ENCODE data around the gene NCAPH2.
A peak's percentile ranks its signal among the peaks of the same experiment; 100 is the strongest.

Gene NCAPH2

GRCh38 chr22:50490531-50491308 is 17.3 kb upstream of the NCAPH2 start:
- DNase-seq = no peak

- DNase-seq = no peak
Measured at GRCh38 chr22:50497093-50497492, 10.9 kb upstream of the NCAPH2 start.

GRCh38 chr22:50498322-50498890 is 9.6 kb upstream of the NCAPH2 start:
- DNase-seq = peak; percentile 46

- DNase-seq = no peak
Measured at GRCh38 chr22:50500452-50500851, 7.6 kb upstream of the NCAPH2 start.

GRCh38 chr22:50502096-50502495 is 5.9 kb upstream of the NCAPH2 start:
- DNase-seq = no peak

GRCh38 chr22:50502628-50503474 is 5.2 kb upstream of the NCAPH2 start:
- no peak for DNase-seq

GRCh38 chr22:50503475-50504145 is 4.4 kb upstream of the NCAPH2 start:
- DNase-seq = no peak

- no peak for DNase-seq
Measured at GRCh38 chr22:50504369-50505211, 3.4 kb upstream of the NCAPH2 start.

- DNase-seq = no peak
Measured at GRCh38 chr22:50505276-50505775, 2.7 kb upstream of the NCAPH2 start.

GRCh38 chr22:50505776-50506610 is 2.0 kb upstream of the NCAPH2 start:
- no peak for DNase-seq

- DNase-seq = no peak
Measured at GRCh38 chr22:50506611-50507420, 1.2 kb upstream of the NCAPH2 start.

- DNase-seq = no peak
Measured at GRCh38 chr22:50507421-50507990, 518 bp upstream of the NCAPH2 start, which contains the start of gene LMF2. Gene LMF2, minus strand, starts transcription at chr22:50507702. Its CDS starts 27 bp downstream, at chr22:50507675.

- DNase-seq = no peak
Measured at GRCh38 chr22:50508897-50509296, 873 bp downstream of the NCAPH2 start.

- DNase-seq = no peak
Measured at GRCh38 chr22:50513175-50513574, 5.2 kb downstream of the NCAPH2 start.

GRCh38 chr22:50516068-50516467 is 8.0 kb downstream of the NCAPH2 start:
- no peak for DNase-seq

GRCh38 chr22:50516891-50517290 is 8.9 kb downstream of the NCAPH2 start:
- no peak for DNase-seq

- no peak for DNase-seq
Measured at GRCh38 chr22:50517495-50518260, 9.7 kb downstream of the NCAPH2 start.

- no peak for DNase-seq
Measured at GRCh38 chr22:50518606-50519005, 10.6 kb downstream of the NCAPH2 start.

- DNase-seq = no peak
Measured at GRCh38 chr22:50519151-50519550, 11.1 kb downstream of the NCAPH2 start.
